Pons (tissue), 1 donor: ENCODE measurements around the gene CPSF6.
"Not testable (repeated sequence)": the region's sequence is repeated elsewhere in the genome, so short reads cannot be mapped to it uniquely, and the experiment has no call there.

Source experiments
- DNase-seq: peaks from one replicate; pipeline ENCODE4 v3.0.0-alpha.2; 2016; ENCODE audit warnings: low spot score

Gene CPSF6

GRCh38 chr12:69262264-69262974, 23.1 kb downstream of the CPSF6 start:
- DNase-seq = no peak

GRCh38 chr12:69265205-69265604, 25.8 kb downstream of the CPSF6 start:
- no peak for DNase-seq

- DNase-seq = not testable (repeated sequence)
Observed at GRCh38 chr12:69265633-69266032, 26.3 kb downstream of the CPSF6 start.

GRCh38 chr12:69266036-69266635, 26.8 kb downstream of the CPSF6 start:
- DNase-seq = no peak

DNA sequence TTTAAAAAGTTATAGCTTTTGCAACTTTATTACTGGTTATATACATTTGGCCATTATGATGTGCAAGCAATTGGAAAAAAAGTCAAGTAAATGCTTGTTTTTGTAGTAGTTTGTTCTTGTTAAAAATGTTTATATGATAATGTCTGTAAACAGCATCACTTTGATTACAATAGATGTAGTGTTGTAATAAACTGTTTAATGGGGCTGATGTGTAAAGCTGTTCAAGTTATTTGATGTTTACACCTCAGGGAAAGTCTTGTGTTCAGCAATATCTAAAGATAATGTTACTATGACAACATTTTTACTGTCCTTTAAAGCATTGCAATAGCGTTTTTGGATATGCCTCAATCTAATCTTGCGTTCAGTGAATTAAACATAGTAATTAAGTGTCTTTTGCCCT, 30.4 kb downstream of the CPSF6 start:
- no peak for DNase-seq

DNA sequence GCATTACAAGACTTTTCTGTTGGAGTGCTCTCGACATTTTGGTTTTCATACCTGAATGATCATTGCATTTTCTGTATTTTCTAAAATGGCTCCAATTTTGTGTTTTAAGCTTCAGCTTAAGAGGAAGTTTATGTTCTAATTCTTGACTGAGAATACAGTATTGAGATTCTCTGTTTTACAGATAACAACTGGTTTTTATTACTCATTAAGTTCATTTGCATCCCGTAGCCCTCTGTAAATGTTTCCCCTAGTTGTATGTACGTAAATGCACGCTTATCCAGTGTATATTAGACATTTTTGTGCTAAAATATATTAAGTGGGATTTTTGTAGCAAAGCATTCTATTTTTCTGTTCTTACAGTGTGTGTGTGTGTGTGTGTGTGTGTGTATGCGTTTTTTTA, 33.1 kb downstream of the CPSF6 start:
- no peak for DNase-seq

GRCh38 chr12:69274861-69275260, 35.5 kb downstream of the CPSF6 start:
- DNase-seq = no peak

GRCh38 chr12:69275471-69275891, 36.1 kb downstream of the CPSF6 start:
- DNase-seq = peak; percentile 8

- no peak for DNase-seq
Observed at GRCh38 chr12:69278814-69279782, 39.7 kb downstream of the CPSF6 start.

GRCh38 chr12:69284131-69284530, 44.8 kb downstream of the CPSF6 start:
- DNase-seq = peak; percentile 62

DNA sequence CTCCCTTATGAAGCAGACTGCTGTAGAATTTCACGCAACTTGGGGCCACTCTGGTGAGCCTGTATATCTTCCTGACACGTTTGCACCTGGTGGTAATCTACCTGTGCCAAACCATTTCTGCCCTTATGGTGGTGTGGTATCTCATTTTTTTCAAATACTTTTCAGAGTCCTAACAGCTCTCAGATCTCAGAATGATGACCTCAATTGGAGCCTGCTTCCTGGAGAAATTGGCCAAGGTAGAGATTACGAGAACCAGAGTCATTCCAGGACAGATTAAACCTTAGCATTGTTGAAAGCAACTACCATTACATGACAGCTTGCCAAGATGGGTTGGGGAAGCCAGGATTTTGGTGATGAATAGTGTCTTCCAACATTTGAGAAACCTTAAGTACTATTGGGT, 48.2 kb downstream of the CPSF6 start:
- DNase-seq = no peak

DNA sequence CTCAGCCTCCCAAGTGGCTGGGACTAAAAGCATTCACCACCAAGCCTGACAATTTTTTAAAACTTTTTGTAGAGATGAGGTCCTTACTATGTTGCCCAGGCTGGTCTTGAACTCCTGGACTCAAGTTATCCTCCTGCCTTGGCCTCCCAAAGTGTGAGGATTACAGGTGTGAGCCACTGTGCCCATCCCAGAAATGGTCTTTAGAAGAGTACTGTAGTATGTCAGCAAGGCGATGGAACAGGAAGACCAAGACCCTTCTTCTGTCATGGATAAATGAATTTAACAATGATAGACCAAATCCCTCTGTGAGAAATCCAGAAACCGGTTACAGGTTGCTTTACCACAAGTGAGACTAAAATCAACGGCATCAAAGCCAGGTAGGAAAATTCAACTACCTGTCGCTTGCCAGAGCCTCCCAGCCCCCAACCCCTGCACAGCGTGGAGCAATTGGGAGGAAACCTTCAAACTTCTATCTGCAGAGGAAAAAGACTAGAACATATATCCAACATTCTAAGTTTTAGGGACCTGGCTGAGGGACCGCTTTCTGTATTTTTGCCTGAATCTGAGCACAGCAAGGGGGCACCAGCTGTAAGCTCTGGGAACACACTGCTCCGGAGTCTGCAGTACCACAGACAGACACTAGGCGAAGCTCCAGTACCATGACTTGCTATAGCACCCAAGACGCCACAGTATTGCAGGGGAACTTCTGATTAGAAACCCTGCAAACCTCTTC, 51.3 kb downstream of the CPSF6 start:
- peak; percentile 89 for DNase-seq

- DNase-seq = no peak
Observed at GRCh38 chr12:69291278-69291593, 51.9 kb downstream of the CPSF6 start.

GRCh38 chr12:69298133-69298532, 58.8 kb downstream of the CPSF6 start:
- no peak for DNase-seq

GRCh38 chr12:69298947-69299346, 59.6 kb downstream of the CPSF6 start:
- DNase-seq = no peak

GRCh38 chr12:69304284-69304683, 64.9 kb downstream of the CPSF6 start:
- DNase-seq = no peak

DNA sequence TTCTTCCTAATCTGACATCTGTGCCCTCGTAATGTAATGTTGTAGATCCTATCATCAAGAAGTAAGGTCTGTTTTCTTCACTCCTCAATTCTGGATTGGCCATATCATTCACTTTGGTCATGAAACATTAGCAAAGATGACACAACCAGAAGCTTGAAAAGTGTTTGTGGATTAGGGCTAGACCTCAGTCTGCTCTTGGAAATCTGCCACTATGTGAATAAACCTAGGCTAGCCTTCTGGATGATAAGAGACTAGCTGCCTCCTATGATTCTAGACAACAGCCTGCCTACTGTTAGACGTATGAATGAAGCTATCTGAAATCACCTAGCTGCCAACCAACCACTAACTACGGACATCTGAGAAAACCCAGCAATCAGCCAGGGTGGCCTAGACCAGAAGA, 70.1 kb downstream of the CPSF6 start:
- no peak for DNase-seq

DNA sequence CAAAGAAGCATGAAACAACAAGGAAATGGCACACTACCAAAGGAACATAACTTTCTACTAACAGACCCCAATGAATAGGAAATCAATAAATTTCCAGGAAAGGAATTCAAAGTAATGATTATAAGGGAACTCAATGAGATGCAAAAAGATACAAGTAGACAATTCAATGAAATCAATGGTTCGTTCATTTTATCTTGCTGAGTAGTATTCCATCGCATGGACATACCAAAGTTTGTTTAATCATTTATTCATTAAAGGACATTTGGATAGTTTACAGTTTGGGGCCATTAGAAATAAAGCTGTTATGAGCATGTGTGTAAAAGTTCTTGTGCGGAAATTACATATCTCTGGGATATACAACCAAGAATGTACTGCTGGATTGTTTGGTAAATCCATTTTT, 73.8 kb downstream of the CPSF6 start:
- no peak for DNase-seq

- DNase-seq = not testable (repeated sequence)
Observed at GRCh38 chr12:69316784-69317183, 77.4 kb downstream of the CPSF6 start.

DNA sequence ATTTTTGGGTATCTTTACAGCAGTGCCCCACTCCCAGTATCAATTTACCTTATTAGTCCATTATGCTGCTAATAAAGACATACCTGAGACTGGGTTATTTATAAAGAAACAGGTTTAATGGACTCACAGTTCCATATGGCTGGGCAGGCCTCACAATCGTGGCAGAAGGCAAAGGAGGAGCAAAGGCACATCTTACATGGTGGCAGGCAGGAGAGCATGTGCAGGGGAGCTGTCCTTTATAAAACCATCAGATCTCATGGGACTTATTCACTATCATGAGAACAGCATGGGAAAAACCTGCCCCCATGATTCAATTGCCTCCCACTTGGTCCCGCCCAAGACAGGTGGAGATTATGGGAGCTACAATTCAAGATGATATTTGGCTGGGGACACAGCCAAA, 77.9 kb downstream of the CPSF6 start:
- not testable (repeated sequence) for DNase-seq

DNA sequence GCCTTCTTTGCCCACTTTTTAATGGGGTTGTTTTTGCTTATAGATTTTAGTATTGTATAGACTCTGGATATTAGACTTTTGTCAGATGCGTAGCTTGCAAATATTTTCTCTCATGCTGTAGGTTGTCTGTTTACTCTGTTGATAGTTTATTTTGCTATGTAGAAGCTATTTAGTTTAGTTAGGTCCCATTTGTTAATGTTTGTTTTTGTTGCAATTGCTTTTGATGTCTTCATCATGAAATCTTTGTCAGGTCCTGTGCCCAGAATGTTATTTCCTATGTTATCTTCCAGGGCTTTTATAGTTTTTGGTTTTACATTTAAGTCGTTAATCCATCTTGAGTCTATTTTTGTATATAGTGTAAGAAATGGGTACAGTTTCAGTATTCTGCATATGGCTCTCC, 78.9 kb downstream of the CPSF6 start:
- DNase-seq = no peak

GRCh38 chr12:69321351-69321750, 82.0 kb downstream of the CPSF6 start:
- DNase-seq = no peak
